ENCODE measurements around the gene CCDC146.

The CCDC146 gene

DNA sequence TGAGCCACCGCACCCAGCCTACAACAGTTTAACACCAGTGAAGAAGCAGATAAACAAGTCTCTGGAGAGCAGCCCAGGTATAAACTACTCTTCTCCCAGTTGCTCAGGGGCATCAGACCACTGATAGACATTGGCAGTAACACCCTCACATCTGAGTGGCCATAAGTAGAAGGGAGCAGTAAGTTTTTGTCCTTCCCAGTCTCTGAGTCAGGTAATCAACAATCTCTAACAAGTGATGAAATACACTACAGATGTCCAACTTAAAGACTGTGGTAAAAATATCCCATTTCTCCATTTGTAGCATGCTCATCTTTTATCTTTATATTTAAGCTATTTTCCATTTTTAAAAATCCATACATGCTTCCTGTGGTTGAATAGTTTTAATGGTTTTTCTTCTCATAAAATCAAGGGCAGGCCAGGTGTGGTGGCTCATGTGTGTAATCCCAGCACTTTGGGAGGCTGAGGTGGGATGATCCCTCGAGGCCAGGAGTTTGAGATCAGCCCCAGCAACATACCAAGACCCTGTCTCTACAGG lies 215.1 kb downstream of the CCDC146 start:
- TF ChIP-seq, protein P1, sequence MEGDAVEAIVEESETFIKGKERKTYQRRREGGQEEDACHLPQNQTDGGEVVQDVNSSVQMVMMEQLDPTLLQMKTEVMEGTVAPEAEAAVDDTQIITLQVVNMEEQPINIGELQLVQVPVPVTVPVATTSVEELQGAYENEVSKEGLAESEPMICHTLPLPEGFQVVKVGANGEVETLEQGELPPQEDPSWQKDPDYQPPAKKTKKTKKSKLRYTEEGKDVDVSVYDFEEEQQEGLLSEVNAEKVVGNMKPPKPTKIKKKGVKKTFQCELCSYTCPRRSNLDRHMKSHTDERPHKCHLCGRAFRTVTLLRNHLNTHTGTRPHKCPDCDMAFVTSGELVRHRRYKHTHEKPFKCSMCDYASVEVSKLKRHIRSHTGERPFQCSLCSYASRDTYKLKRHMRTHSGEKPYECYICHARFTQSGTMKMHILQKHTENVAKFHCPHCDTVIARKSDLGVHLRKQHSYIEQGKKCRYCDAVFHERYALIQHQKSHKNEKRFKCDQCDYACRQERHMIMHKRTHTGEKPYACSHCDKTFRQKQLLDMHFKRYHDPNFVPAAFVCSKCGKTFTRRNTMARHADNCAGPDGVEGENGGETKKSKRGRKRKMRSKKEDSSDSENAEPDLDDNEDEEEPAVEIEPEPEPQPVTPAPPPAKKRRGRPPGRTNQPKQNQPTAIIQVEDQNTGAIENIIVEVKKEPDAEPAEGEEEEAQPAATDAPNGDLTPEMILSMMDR (IDR thresholded peaks at IDR 0.05; ENCODE audit: low read depth, low read length): no peak
- TF ChIP-seq POLR2A (IDR thresholded peaks at IDR 0.05; ENCODE audit: extremely low read depth, insufficient read length): no peak
- TF ChIP-seq MYC (IDR thresholded peaks at IDR 0.05; ENCODE audit: low read depth, low read length): no peak
- TF ChIP-seq, protein P2, sequence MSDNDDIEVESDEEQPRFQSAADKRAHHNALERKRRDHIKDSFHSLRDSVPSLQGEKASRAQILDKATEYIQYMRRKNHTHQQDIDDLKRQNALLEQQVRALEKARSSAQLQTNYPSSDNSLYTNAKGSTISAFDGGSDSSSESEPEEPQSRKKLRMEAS (IDR thresholded peaks at IDR 0.05; ENCODE audit: low read depth, low read length): no peak
- peak; percentile 33 for DNase-seq (ENCODE audit: low read depth)
- H3K4me3 ChIP-seq (ENCODE audit: low read depth, low read length): no peak overlapping the region

- DNase-seq (ENCODE audit: low read depth): peak; percentile 70
- H3K4me3 ChIP-seq (ENCODE audit: low read depth, low read length): no peak overlapping the region
- TF ChIP-seq, protein P2 (IDR thresholded peaks at IDR 0.05; ENCODE audit: low read depth, low read length): peak; percentile 80
- TF ChIP-seq MYC (IDR thresholded peaks at IDR 0.05; ENCODE audit: low read depth, low read length): peak; percentile 44; the same call in 1 of the 2 replicates
- TF ChIP-seq, protein P1 (IDR thresholded peaks at IDR 0.05; ENCODE audit: low read depth, low read length): no peak
These were observed 215.8 kb downstream of the CCDC146 start for GRCh38 chr7:77338260-77338659.

DNA sequence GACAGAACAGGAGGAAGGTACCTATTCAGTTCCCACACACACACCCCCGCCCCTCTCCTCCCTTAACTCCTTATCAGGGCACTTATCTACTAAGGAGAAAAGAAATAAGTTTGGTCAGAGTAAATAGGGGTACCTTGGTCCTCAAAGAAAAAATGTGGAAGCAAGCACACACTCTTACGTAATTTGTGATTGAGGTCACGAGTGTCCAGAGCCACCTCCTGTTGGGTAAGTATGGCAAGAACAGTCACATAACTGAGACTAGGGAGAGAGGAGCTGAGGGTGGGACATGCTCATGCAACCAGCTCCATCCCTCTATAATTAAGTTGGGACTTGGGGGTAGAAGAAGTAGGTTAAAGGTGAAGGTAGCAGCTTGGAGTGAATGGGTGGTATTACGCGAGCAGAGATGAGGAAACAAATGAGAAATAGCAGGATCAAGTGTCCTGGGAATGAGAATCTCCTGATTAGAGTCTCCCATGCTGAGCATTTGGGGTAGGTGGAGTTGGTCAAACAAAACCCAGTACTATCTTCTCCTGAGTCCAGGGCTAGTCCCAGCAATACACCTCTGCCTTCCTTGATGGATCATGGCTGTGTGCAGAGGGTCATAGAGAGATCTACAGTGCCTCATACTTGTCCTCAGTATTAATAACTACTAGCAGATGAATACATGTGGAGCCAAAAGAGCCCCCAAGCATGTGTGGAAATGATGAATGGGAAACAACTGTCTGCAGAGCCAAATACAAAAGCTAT lies 216.6 kb downstream of the CCDC146 start:
- H3K4me3 ChIP-seq (ENCODE audit: low read depth, low read length): no peak overlapping the region
- peak; percentile 82 for DNase-seq (ENCODE audit: low read depth)
- TF ChIP-seq, protein P1 (IDR thresholded peaks at IDR 0.05; ENCODE audit: low read depth, low read length): no peak
- TF ChIP-seq POLR2A (IDR thresholded peaks at IDR 0.05; ENCODE audit: extremely low read depth, insufficient read length) (no peak), MYC (IDR thresholded peaks at IDR 0.05; ENCODE audit: low read depth, low read length) (0 out of 2 replicates have a peak, but pooled peaks have one; percentile 32)
- TF ChIP-seq, protein P2 (IDR thresholded peaks at IDR 0.05; ENCODE audit: low read depth, low read length): peak; percentile 75

DNA sequence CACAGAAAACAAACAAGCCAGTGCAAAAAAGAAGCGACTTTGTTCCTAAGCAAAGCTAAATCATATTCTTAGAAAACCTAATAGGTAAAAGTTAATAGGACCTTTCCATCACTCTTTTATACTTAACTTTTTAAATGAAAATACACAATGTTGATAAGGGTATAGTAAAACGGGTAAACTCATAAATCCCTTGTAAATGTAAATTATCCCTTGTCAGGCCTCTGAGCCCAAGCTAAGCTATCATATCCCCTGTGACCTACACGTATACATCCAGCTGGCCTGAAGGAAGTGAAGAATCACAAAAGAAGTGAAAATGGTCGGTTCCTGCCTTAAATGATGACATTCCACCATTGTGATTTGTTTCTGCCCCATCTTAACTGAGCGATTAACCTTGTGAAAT lies 217.3 kb downstream of the CCDC146 start:
- no peak overlapping the region for H3K4me3 ChIP-seq (ENCODE audit: low read depth, low read length)
- TF ChIP-seq, protein P1 (IDR thresholded peaks at IDR 0.05; ENCODE audit: low read depth, low read length): no peak
- TF ChIP-seq, protein P2 (IDR thresholded peaks at IDR 0.05; ENCODE audit: low read depth, low read length): no peak
- TF ChIP-seq MYC (IDR thresholded peaks at IDR 0.05; ENCODE audit: low read depth, low read length): no peak

More for the DNA sequence above, 217.3 kb downstream of the CCDC146 start:
- no peak for DNase-seq (ENCODE audit: low read depth)
